ENCODE results near the gene PRR5.

PRR5 gene

DNA sequence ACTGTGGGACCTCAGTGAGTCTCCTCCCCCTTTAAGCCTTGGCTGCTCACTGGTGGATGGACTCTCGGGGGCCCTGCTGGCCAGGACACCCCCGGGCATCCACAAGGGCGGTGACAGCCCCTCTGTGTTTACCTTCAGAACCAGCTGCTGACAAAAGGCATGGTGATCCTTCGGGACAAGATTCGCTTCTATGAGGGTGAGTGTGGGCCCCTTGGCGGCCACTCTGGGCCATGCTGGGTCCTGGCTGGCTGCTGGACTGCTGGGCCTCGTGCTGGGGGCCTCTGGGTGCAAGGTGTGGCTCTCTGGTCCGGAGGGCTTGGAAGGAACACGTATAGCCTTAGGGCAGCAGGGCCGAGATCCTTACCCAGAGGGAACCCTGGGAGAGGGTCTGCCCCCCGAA is 24.4 kb downstream of the PRR5 start:
- Histone ChIP-seq H3K9me3 (replicated peaks in 1 of 11) (no peaks in the 10 kb centered on the region), H3K9ac (peak overlapping the region in 1 of 11 experiments; percentile 47; a peak in 2 of 22 replicates), H3K36me3 (peaks cover 26 to 99% (median 44%) of the 10 kb centered on the region in 11 experiments; a peak in 21 of 22 replicates), H3K27ac (no peak overlapping the region), H3K27me3 (no peaks in the 10 kb centered on the region), H3K4me3 (no peak overlapping the region), H3K4me2 (peak overlapping the region in 2 of 11 experiments; percentile 82 to 84; a peak in 4 of 22 replicates), H4K20me1 (peaks cover 28 to 100% (median 86%) of the 10 kb centered on the region in 11 experiments), H3K4me1 (peaks cover 40 to 67% (median 46%) of the 10 kb centered on the region in 10 experiments)
- no peak for TF ChIP-seq Cebpa-rat (IDR thresholded peaks at IDR 0.05)

DNA sequence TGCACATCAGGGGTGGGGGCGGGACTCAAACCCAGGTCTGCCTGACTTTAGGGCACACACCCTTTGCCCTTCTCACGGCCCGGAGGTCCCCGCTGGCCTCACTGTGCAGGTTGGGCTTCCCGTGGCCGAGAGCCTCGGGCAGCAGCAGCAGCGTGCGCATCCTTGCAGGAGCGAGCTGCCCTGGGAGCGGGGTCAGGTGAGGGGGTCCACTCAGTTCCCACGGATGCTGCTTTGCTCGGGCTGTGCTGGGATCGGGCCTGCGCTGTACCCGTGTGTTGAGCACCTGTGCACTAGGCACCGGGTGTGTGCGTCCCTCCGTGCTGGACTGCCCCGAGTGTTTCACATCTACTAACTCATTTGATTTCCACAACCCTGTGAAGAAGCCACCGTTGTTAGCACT is 25.1 kb downstream of the PRR5 start:
- H3K36me3 ChIP-seq: peaks cover 21 to 99% (median 43%) of the 10 kb centered on the region in 11 experiments; a peak in 21 of 22 replicates
- no peak overlapping the region for H3K4me3 ChIP-seq
- H3K4me2 ChIP-seq: peak overlapping the region; percentile 82 to 97 (median 92); a peak in 17 of 22 replicates
- H3K27ac ChIP-seq: peak overlapping the region in 1 of 11 experiments; percentile 82; a peak in 1 of 22 replicates
- peaks cover 34 to 100% (median 84%) of the 10 kb centered on the region in 11 experiments for H4K20me1 ChIP-seq
- no peaks in the 10 kb centered on the region for H3K27me3 ChIP-seq
- H3K9me3 ChIP-seq (replicated peaks in 1 of 11): no peaks in the 10 kb centered on the region
- H3K4me1 ChIP-seq: peaks cover 37 to 64% (median 44%) of the 10 kb centered on the region in 10 experiments
- TF ChIP-seq Cebpa-rat (IDR thresholded peaks at IDR 0.05): no peak
- peak overlapping the region in 4 of 11 experiments; percentile 45 to 77 (median 68); a peak in 5 of 22 replicates for H3K9ac ChIP-seq

DNA sequence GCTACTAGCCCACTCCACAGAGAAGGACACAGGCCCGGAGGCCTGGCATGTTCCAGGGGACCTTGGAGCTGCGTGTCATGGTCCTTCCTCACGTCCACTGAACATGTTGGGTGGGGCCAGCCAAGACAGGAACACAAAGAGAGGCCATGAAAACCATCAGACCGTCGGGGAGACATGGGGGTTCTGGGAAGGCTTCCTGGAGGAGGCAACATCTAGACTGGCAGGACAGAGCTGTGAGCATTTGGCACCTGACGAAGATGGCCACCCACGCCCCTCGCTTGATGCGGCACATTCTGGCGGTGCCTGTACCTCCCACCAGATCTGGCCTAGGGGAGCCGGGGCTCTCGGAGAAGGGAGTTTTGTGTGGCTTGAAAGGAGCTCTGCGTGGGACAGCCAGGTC is 25.7 kb downstream of the PRR5 start:
- Histone ChIP-seq H3K4me3 (no peak overlapping the region), H3K4me1 (peaks cover 37 to 59% (median 44%) of the 10 kb centered on the region in 10 experiments), H3K36me3 (peaks cover 19 to 97% (median 41%) of the 10 kb centered on the region in 11 experiments; a peak in 21 of 22 replicates), H3K9me3 (replicated peaks in 1 of 11) (no peaks in the 10 kb centered on the region), H3K27me3 (no peaks in the 10 kb centered on the region), H4K20me1 (peaks cover 35 to 100% (median 79%) of the 10 kb centered on the region in 11 experiments), H3K4me2 (peak overlapping the region; percentile 82 to 97 (median 92)), H3K9ac (peak overlapping the region in 10 of 11 experiments; percentile 0 to 77 (median 62); a peak in 12 of 22 replicates), H3K27ac (peak overlapping the region in 7 of 11 experiments; percentile 9 to 82 (median 72); a peak in 9 of 22 replicates)
- TF ChIP-seq Cebpa-rat (IDR thresholded peaks at IDR 0.05): no peak

DNA sequence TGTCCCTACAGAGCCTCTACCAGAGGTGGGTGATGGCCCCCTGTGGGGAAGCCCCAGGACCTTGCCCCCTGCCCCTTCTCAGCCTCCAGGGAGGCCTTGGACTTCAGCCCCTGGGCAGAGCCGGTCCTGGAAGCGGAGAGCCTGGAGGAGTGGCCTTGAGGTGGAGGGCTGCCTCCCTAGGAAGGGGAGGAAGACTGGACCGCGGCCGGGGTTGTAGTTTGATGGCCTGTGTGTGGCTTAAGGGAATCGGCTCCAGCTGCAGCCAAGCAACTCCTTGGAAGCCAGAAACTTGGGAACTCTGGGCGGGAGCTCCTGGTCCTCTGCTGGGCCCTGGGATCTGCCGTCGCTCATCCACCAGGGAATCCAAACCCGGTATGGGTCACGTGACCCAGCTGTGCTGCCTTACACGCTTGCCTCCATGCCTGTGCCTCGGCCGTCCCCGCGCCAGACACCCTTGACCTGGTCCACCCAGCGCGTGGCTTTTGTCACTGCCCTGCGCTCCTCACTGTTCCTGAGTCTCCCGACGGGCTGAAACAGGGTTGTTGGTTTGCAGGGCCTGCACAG is 26.8 kb downstream of the PRR5 start:
- Histone ChIP-seq H3K4me3 (peak overlapping the region in 6 of 10 experiments; percentile 16 to 43 (median 22); a peak in 7 of 20 replicates), H3K4me2 (peak overlapping the region; percentile 82 to 97 (median 92)), H4K20me1 (peaks cover 35 to 100% (median 85%) of the 10 kb centered on the region in 11 experiments), H3K4me1 (peaks cover 37 to 61% (median 48%) of the 10 kb centered on the region in 10 experiments), H3K9me3 (replicated peaks in 1 of 11) (no peaks in the 10 kb centered on the region), H3K27ac (peak overlapping the region in 9 of 11 experiments; percentile 61 to 82 (median 75); a peak in 18 of 22 replicates), H3K9ac (peak overlapping the region; percentile 45 to 77 (median 60); a peak in 20 of 22 replicates), H3K27me3 (no peaks in the 10 kb centered on the region), H3K36me3 (peaks cover 19 to 96% (median 41%) of the 10 kb centered on the region in 11 experiments; a peak in 21 of 22 replicates)
- no peak for TF ChIP-seq Cebpa-rat (IDR thresholded peaks at IDR 0.05)

DNA sequence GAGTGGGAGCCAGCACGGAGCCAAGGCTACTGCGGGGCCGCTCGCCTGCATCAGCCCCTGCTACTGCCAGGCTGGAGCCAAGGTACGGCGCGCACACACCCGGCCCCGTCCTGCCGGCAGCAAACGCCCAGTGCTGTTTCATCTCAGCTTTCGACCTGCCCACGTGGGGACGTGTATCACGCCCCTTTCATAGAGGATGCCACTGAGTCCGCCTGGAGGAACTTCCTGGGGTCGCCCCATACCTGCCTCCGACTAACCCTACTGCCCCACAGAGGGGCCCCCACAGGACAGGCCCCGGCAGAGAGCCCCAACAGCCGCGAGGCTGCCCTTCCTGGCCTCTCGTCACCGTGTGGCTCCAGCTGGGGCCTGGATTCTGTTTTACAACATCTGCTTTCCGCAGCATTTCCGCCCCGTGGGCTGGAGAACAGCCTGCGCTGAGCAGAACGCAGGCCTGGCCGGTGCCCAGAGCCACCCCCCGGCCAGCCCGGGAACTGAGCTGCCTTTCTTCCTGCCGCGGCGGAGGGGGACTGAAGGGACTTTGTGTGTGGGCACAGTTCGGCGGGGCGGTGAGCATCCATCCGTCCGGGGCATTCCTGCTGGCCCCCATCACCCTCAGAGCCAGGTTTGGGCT is 27.5 kb downstream of the PRR5 start:
- peaks cover 37 to 68% (median 50%) of the 10 kb centered on the region in 10 experiments for H3K4me1 ChIP-seq
- peak overlapping the region in 6 of 10 experiments; percentile 16 to 43 (median 22); a peak in 7 of 20 replicates for H3K4me3 ChIP-seq
- no peaks in the 10 kb centered on the region for H3K27me3 ChIP-seq
- peak overlapping the region; percentile 82 to 97 (median 92) for H3K4me2 ChIP-seq
- H3K36me3 ChIP-seq: peaks cover 19 to 89% (median 41%) of the 10 kb centered on the region in 11 experiments; a peak in 21 of 22 replicates
- H4K20me1 ChIP-seq: peaks cover 35 to 100% (median 84%) of the 10 kb centered on the region in 11 experiments
- H3K9ac ChIP-seq: peak overlapping the region; percentile 45 to 77 (median 60); a peak in 21 of 22 replicates
- H3K27ac ChIP-seq: peak overlapping the region in 9 of 11 experiments; percentile 61 to 82 (median 75); a peak in 18 of 22 replicates
- TF ChIP-seq Cebpa-rat (IDR thresholded peaks at IDR 0.05): no peak
- no peaks in the 10 kb centered on the region for H3K9me3 ChIP-seq (replicated peaks in 1 of 11)

DNA sequence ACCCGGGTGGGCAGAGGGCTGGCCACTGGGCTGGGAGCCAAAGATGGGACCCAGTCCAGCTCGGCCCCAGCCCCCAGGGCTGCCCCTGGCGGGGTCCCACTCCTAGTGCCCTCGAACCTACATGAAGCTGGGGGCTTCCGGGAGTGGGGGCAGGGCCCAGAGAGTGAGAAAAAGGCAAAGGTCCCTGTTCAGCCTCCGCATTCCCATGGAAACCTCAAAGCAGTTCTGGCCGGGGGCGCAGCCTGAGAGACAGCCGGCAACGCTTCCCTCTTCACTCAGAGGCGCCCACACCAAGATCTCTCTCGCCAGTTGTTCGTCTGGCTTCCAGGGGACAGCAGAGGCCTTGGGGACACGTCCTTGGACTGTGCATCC is 28.0 kb downstream of the PRR5 start:
- Histone ChIP-seq H3K9ac (peak overlapping the region in 10 of 11 experiments; percentile 4 to 77 (median 62); a peak in 18 of 22 replicates), H3K4me2 (peak overlapping the region; percentile 82 to 97 (median 92))

DNA sequence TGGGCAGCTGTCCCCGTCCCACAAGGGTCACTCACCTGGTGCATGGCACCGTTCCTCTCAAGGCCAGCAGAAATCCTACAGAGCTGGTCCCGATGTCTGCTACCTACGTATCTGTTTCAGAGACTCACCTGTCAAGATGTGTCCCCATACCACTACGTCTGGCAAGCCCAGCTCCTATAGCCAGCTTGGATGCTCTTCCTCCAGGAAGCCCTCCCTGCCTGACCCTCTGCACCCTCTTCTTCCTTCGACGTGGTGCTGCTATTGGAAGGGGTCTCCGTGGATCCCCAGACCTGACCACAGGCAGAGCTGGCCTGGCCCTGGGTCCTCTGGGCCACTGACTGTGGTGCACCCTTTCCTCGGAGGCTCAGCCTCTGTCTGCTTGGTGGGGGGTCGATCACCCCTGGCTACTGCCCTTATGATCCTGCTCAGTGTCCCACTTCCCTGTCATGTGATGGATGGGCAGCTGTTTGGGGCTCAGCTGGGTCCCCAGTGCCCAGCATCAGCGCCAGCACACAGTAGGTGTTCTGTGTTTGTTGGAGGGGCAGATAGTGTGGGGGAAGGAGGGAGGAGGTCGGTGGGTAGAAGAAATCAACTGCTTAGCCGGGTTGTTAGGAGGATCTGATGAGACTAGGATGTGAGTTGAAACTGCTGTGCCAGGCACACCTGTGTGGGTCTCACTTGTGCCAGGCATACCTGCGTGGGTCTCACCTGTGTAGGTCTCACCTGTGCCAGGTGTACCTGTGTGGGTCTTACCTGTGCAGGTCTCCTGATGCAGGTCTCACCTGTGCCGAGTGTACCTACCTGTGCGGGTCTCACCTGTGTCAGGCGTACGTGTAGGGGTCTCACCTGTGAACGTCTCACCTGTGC is 28.7 kb downstream of the PRR5 start:
- peak overlapping the region in 4 of 11 experiments; percentile 72 to 82 (median 80); a peak in 5 of 22 replicates for H3K27ac ChIP-seq
- TF ChIP-seq Cebpa-rat (IDR thresholded peaks at IDR 0.05): no peak
- H3K4me2 ChIP-seq: peak overlapping the region in 10 of 11 experiments; percentile 82 to 97 (median 92); a peak in 19 of 22 replicates
- no peak overlapping the region for H3K4me3 ChIP-seq
- H3K36me3 ChIP-seq: peaks cover 10 to 77% (median 30%) of the 10 kb centered on the region in 11 experiments; a peak in 20 of 22 replicates
- H3K27me3 ChIP-seq: no peaks in the 10 kb centered on the region
- peak overlapping the region in 6 of 11 experiments; percentile 51 to 73 (median 66); a peak in 6 of 22 replicates for H3K9ac ChIP-seq
- peaks cover 37 to 75% (median 50%) of the 10 kb centered on the region in 10 experiments for H3K4me1 ChIP-seq
- no peaks in the 10 kb centered on the region for H3K9me3 ChIP-seq (replicated peaks in 1 of 11)
- H4K20me1 ChIP-seq: peaks cover 36 to 100% (median 87%) of the 10 kb centered on the region in 11 experiments

More for the DNA sequence above, 28.0 kb downstream of the PRR5 start:
- Histone ChIP-seq H3K27ac (peak overlapping the region in 9 of 11 experiments; percentile 61 to 82 (median 75); a peak in 18 of 22 replicates), H3K4me1 (peaks cover 37 to 70% (median 50%) of the 10 kb centered on the region in 10 experiments), H3K36me3 (peaks cover 16 to 84% (median 36%) of the 10 kb centered on the region in 11 experiments; a peak in 21 of 22 replicates), H3K27me3 (no peaks in the 10 kb centered on the region), H3K4me3 (peak overlapping the region in 4 of 10 experiments; percentile 14 to 43 (median 31); a peak in 3 of 20 replicates), H4K20me1 (peaks cover 31 to 100% (median 84%) of the 10 kb centered on the region in 11 experiments), H3K9me3 (replicated peaks in 1 of 11) (no peaks in the 10 kb centered on the region)
- no peak for TF ChIP-seq Cebpa-rat (IDR thresholded peaks at IDR 0.05)
